Medulla oblongata (tissue), 1 donor: ENCODE measurements around the gene KPNA1.
"Not testable (repeated sequence)": the region's sequence is repeated elsewhere in the genome, so short reads cannot be mapped to it uniquely, and the experiment has no call there.

Source experiments
- DNase-seq: peaks from one replicate; pipeline ENCODE4 v3.0.0-alpha.2; 2015; ENCODE audit errors: extremely low spot score

Gene KPNA1

GRCh38 chr3:122476532-122476931 is 38.2 kb downstream of the KPNA1 start:
- DNase-seq = no peak

DNA sequence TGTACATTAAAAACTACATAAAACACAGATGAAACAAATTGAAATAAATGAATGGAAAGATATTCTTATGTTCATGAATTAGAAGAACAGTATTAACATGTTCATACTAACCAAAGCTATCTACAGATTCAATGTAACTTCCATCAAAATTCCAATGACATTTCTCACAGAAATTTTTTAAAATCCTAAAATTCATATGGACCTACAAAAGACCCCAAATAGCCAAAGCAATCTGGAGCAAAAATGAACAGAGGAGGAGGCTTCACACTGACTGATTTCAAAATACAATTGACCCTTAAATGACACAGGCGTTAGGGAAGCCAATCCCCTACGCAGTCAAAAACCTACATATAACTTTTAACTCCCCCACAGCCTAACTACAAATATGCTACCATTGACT is 39.4 kb downstream of the KPNA1 start:
- DNase-seq = no peak

DNA sequence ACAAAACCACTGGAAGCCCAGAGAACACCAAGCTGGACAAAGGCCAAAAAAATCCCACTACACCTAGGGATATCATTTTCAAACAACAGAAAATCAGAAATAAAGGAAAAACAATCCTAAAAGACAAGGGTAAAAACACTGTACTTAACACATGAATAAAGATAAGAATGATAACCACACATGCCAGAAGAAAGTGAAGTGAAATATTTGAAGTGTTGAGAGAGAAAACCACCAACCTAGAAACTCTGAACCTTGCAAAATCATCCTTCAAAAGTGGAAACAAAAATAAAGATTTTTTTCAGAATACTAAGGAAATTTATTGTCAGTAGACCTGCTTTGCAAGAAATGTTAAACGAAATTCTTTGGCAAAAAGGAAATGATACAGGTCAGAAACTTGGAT is 45.1 kb downstream of the KPNA1 start:
- no peak for DNase-seq

DNA sequence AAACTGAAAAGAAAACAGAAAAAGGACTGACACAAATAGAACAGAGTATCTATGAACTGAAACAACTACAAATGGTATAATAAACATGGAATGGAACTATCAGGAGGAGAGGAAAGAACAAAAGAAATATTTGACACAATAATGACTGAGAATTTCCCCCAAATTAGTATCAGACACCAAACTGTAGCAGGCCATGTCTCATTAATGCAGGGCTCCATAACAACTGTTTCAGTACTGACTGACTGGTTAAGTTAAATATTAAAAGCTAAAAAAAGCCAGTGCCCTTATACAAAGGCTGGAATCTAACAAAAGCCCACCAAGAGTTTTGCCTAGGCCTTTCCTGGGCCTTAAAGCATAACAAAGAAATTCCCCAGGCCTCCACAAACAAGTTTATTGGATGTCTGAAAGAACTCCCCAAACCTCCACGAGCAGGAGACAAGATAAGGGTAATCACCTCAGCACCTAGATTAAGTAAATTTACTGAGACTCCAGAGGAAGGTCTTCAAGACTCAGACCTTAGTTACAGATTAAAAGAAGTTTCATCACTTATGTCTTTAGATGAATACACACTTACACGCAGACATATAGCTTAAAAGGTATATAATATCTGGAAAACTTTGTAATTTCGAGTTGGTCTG is 45.7 kb downstream of the KPNA1 start:
- no peak for DNase-seq

- no peak for DNase-seq
Measured at GRCh38 chr3:122466701-122467240, 48.0 kb downstream of the KPNA1 start.

DNA sequence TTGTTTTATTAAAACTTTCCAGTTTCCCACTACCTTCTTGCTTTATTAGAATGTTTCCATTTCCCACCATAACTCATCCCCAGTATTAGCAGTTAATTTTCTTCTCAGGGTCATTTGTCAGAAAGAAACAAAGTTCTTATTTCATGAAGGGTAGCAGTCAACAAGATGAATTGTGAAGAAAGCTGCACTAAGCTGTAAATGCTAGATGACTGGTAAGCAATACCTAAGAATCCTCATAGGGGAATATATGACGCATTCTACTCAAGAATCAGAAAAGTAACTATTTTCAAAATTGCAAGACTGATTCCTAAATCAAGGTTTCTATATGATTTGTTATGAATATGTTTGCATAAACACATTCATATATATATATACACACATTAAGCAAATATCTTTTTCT is 50.1 kb downstream of the KPNA1 start:
- no peak for DNase-seq

DNA sequence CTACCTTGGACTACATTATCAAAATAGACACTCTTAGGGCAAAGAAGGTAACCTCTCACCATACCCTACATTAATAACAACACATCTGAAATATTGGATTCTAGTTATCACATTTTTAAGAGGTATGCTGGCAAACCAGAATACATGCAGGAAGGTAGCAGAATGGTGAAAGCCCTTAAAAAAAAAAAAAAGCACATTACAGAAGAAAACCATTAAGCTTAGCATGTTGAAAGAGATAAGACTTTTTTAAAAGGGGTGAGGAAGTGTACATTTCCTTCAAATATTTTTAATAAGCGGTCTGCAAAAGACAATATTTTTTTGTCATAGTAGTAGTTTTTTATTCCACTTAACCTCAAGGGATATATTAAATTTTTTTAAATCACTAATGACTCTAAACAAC is 52.3 kb downstream of the KPNA1 start:
- no peak for DNase-seq

DNA sequence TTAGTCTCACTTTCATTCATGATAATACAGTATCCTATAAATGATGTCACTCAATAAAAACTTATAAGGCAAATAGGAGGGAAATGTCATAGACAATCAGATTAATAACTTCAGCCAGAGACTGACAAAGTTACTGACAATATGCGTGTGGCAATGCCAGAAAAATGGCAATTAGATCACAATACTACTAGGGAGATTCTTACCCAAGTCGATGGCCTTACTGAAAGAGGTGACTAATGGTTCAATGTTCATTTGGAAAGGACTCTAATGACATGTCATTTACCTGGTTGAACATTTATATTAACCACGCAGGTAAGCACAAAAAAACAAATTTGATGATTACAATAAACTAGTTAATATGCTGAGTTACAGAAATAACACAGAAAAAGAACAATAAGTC is 52.9 kb downstream of the KPNA1 start:
- DNase-seq = no peak

- DNase-seq = peak; percentile 23
Measured at GRCh38 chr3:122458992-122459391, 55.7 kb downstream of the KPNA1 start.

DNA sequence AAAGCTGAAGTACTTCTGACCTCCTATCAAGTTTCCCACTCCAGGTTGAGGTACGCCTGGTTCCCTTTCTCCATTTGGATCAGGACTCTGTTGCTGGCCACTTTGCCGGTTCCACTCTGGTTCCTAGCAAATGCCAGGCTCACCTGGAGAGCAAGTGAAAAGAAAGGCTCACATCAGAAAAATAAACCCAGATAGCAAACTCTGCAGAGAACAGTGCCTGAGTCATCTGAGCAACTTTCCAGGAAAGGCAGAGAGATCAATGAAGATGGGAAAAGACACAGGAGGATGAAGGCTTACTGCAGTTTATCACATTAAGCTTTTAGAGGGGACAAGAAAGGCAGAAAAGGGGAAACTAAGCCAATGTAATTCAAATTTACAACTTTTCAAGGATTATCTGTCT is 57.0 kb downstream of the KPNA1 start:
- DNase-seq = no peak

DNA sequence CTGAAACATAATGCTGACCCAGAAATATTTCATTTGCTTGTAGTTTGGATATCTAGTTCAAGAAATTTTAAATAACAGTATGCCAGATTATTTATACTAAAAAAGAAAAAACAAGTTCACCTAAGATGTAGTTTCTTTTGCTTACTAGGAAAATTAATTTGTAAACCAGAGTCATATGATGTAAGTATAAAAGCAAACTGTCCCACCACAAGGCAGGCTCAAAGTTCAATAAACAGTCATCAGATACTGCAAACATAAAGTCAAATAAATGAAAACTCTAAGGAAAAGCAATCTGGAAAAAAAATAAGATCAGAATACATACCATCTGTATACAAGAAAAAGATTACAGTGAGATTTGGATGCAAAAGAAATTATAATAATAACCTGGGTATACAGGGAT is 58.7 kb downstream of the KPNA1 start:
- DNase-seq = no peak

DNA sequence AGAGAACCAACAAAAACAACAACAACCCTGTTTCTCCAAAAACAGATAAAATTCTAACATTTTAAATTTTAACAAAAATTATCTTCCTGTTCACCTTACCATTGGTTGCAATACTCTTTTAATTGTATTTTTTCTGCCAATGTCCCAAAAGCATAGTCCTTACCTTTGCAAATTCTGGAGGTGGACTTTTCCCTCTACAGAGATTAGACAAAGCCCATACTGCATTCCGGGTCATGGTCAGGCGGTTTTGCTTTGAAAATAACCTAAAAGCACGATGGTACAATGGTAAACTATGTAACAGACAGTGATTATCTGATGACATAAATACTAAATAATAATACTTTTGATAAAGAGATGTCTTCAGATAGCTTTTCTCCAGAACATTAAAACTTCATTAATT is 63.4 kb downstream of the KPNA1 start:
- no peak for DNase-seq

- not testable (repeated sequence) for DNase-seq
Measured at GRCh38 chr3:122448218-122448617, 66.5 kb downstream of the KPNA1 start.

GRCh38 chr3:122444491-122444887 is 70.2 kb downstream of the KPNA1 start:
- DNase-seq = not testable (repeated sequence)

DNA sequence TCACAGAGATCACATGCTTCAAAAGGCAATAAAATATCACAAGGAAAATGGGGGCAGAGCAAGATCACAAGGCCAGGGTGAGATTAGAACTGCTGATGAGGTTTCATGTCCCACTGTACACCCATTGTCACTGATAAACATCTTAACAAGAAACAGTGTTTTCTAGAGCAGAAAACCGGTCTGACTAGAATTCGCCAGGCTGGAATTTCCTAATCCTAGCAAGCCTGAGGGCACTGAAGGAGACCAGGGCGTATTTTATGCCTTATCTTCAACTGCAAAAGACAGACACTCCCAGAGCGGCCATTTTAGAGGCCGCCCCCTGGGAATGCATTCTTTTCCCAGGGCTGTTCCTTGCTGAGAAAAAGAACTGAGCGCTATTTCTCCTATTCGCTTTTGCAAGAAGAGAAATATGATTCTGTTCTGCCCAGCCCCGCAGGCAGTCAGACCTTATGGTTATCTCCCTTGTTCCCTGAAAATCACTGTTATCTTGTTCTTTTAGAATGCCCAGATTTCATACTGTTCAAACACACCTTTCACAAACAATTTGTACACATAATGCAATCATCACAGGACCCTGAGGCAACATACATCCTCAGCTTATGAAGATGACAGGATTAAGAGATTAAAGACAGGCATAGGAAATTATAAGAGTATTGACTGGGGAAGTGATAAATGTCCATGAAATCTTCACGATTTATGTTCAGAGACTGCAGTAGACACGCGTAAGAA is 70.8 kb downstream of the KPNA1 start:
- not testable (repeated sequence) for DNase-seq

GRCh38 chr3:122443090-122443489 is 71.6 kb downstream of the KPNA1 start:
- no peak for DNase-seq

GRCh38 chr3:122435950-122436349 is 78.8 kb downstream of the KPNA1 start:
- DNase-seq = no peak

- no peak for DNase-seq
Measured at GRCh38 chr3:122430371-122430770, 84.4 kb downstream of the KPNA1 start.

GRCh38 chr3:122427857-122428471 is 86.8 kb downstream of the KPNA1 start:
- DNase-seq = no peak

- no peak for DNase-seq
Measured at GRCh38 chr3:122421836-122422235, 92.9 kb downstream of the KPNA1 start.

DNA sequence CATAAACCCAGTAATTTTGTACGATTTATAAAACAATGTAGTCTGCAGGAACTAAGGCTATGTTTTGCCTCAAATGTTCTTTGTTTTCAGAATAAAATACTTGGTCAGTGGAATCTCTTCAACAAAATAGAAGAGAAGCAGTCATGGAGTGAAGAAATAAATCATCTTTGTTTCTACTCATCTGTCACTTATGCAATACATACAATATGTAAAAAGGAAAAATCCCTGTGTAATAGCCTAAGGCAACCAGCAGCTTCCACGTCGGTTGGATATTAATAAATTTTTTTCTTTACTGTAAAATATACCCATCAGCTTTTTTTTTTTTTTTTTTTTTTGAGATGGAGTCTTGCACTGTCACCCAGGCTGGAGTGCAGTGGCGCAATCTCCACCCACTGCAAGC is 93.6 kb downstream of the KPNA1 start:
- DNase-seq = no peak

DNA sequence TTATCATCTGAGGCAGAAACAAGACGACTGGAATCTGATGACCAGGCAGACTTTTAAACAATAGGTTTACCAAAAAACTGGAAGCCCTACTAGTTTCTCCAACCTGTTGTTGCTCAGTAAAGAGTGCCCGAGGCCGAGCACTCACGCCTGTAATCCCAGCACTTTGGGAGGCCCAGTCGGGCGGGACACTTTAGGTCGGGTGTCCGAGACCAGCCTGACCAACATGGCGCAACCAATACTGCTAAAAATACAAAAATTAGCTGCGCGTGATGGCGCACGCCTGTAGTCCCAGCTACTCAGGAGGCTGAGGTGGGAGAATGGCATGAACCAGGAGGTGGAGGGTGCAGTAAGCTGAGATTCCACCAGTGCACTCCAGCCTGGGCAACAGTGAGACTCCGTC is 97.8 kb downstream of the KPNA1 start:
- no peak for DNase-seq
